HPDE6-E6E7 (cell line): ENCODE data around the gene DCST2.

ENCODE experiments used
- DNase-seq: peaks from one replicate; pipeline ENCODE4 v3.0.0; 2011; ENCODE audit warnings: missing footprints; ENCODE audit errors: extremely low spot score

The DCST2 gene

GRCh38 chr1:155010211-155010918, 23.2 kb downstream of the DCST2 start:
- no peak for DNase-seq

- no peak for DNase-seq
Observed at GRCh38 chr1:155009742-155010141, 23.8 kb downstream of the DCST2 start.

- DNase-seq, result no peak
Observed at GRCh38 chr1:155009221-155009711, 24.3 kb downstream of the DCST2 start.

- no peak for DNase-seq
Observed at GRCh38 chr1:155008015-155008941, 25.3 kb downstream of the DCST2 start.

GRCh38 chr1:155007251-155007828, 26.2 kb downstream of the DCST2 start:
- no peak for DNase-seq

GRCh38 chr1:155006601-155007101, 26.9 kb downstream of the DCST2 start:
- DNase-seq, result no peak

- DNase-seq, result no peak
Observed at GRCh38 chr1:155005076-155006011, 28.2 kb downstream of the DCST2 start.

- no peak for DNase-seq
Observed at GRCh38 chr1:155004352-155005075, 29.1 kb downstream of the DCST2 start.

- no peak for DNase-seq
Observed at GRCh38 chr1:155003766-155004351, 29.7 kb downstream of the DCST2 start.

- no peak for DNase-seq
Observed at GRCh38 chr1:155003227-155003765, 30.3 kb downstream of the DCST2 start.

GRCh38 chr1:155002464-155003226, 30.9 kb downstream of the DCST2 start, which contains the start of gene ZBTB7B:
TSS of gene ZBTB7B (plus strand) at chr1:155002802. CDS start at chr1:155014661, 11,859 bp downstream.
- peak; percentile 60 for DNase-seq

GRCh38 chr1:155001675-155002463, 31.7 kb downstream of the DCST2 start:
- peak; percentile 97 for DNase-seq

- DNase-seq, result no peak
Observed at GRCh38 chr1:155001425-155001674, 32.2 kb downstream of the DCST2 start.

- peak; percentile 93 for DNase-seq
Observed at GRCh38 chr1:155000726-155001424, 32.7 kb downstream of the DCST2 start.

- DNase-seq, result no peak
Observed at GRCh38 chr1:155000411-155000725, 33.2 kb downstream of the DCST2 start.

- DNase-seq, result no peak
Observed at GRCh38 chr1:154999571-155000410, 33.8 kb downstream of the DCST2 start.
